ENCODE data around the gene POTEC. TPM values are rescaled to one million over a fixed set of nuclear protein-coding genes. Genes with fewer than 3 reads are reported as not detected.

POTEC gene
- total RNA-seq, 1 donor from 2014 or later: not detected

Other genes with a start within 250 kb of the POTEC start
- under 0.01 TPM in 1 of 2 replicates, not detected in the other for gene ANKRD30B, start 204.6 kb upstream of the POTEC start, total RNA-seq